Middle frontal gyrus (tissue), 1 donor: ENCODE measurements around the gene COBL.

ENCODE experiments used
- DNase-seq: peaks from one replicate; pipeline ENCODE4 v3.0.0-alpha.2; 2015; ENCODE audit warnings: low spot score; ENCODE audit errors: extremely low spot score

Gene COBL

GRCh38 chr7:50970092-50970491 is 346.5 kb downstream of the COBL start:
- DNase-seq, result no peak
